Skeletal muscle tissue (tissue), 4 donors: ENCODE measurements around the gene TARBP2. TPM values are rescaled to one million over a fixed set of nuclear protein-coding genes. Genes with fewer than 3 reads are reported as not detected.
"Not testable (repeated sequence)": the region's sequence is repeated elsewhere in the genome, so short reads cannot be mapped to it uniquely, and the experiment has no call there.

ENCODE experiments used
- H3K27ac ChIP-seq: one replicate; pipeline ENCODE4 v1.7.0; 2013; ENCODE audit warnings: mild to moderate bottlenecking, low read depth, low read length, inconsistent platforms
- H3K27me3 ChIP-seq, 3 donors: one replicate each; pipeline ENCODE4 v1.7.0; 2013; ENCODE audit warnings: low read length in 3 of 3; ENCODE audit not compliant: control insufficient read depth in 3 of 3, insufficient read depth in 3 of 3
- H3K36me3 ChIP-seq, 3 donors: one replicate each; pipeline ENCODE4 v1.7.0; 2013; ENCODE audit warnings: low read length in 3 of 3; ENCODE audit not compliant: control insufficient read depth in 3 of 3, insufficient read depth in 3 of 3
- H3K4me1 ChIP-seq, 3 donors: one replicate each; pipeline ENCODE4 v1.7.0; 2013; ENCODE audit warnings: low read length in 3 of 3, mild to moderate bottlenecking in 3 of 3; ENCODE audit not compliant: control insufficient read depth in 3 of 3, insufficient read depth in 3 of 3
- H3K4me3 ChIP-seq, 3 donors: one replicate each; pipeline ENCODE4 v1.7.0; 2013; ENCODE audit warnings: low read length in 3 of 3
- H3K9ac ChIP-seq, 3 donors: one replicate each; pipeline ENCODE4 v1.7.0; 2013; ENCODE audit warnings: low read length in 3 of 3, mild to moderate bottlenecking in 3 of 3, moderate library complexity in 2 of 3, low read depth in 1 of 3
- H3K9me3 ChIP-seq, 3 donors: one replicate each; pipeline ENCODE4 v1.7.0; 2013; ENCODE audit warnings: low read length in 3 of 3; ENCODE audit not compliant: control insufficient read depth in 3 of 3
- total RNA-seq: library from RNA; depleted of rRNA; stranded (reverse); fragments of >200 nt; gene quantifications from one replicate; pipeline ENCODE4 v1.2.3, GENCODE V29; 2014
- donor health status: Osteomylitis.

The TARBP2 gene
- total RNA-seq, 1 donor from 2014 or later: 29.7 TPM

- peaks cover 60 to 89% (median 79%) of the 10 kb centered on the region in 3 donors for H3K36me3 ChIP-seq
- peaks cover 57 to 70% (median 59%) of the 10 kb centered on the region in 3 donors for H3K4me1 ChIP-seq
- no peaks in the 10 kb centered on the region for H3K9me3 ChIP-seq
- no peaks in the 10 kb centered on the region for H3K27me3 ChIP-seq
- H3K27ac ChIP-seq: no peak overlapping the region
- H3K4me3 ChIP-seq: no peak overlapping the region
- H3K9ac ChIP-seq: no peak overlapping the region
Observed at GRCh38 chr12:53472056-53472582, 29.0 kb upstream of the TARBP2 start.

- H3K9me3 ChIP-seq: no peaks in the 10 kb centered on the region
- no peak overlapping the region for H3K9ac ChIP-seq
- peak overlapping the region; percentile 8 for H3K27ac ChIP-seq
- no peaks in the 10 kb centered on the region for H3K27me3 ChIP-seq
- peaks cover 50 to 67% (median 56%) of the 10 kb centered on the region in 3 donors for H3K4me1 ChIP-seq
- no peak overlapping the region for H3K4me3 ChIP-seq
- H3K36me3 ChIP-seq: peaks cover 53 to 82% (median 74%) of the 10 kb centered on the region in 3 donors
Observed at GRCh38 chr12:53474077-53474476, 27.0 kb upstream of the TARBP2 start.

GRCh38 chr12:53474819-53475218 is 26.3 kb upstream of the TARBP2 start:
- no peaks in the 10 kb centered on the region for H3K9me3 ChIP-seq
- H3K9ac ChIP-seq: peak overlapping the region in 1 of 3 donors; percentile 33
- no peaks in the 10 kb centered on the region for H3K27me3 ChIP-seq
- peak overlapping the region; percentile 8 for H3K27ac ChIP-seq
- H3K4me1 ChIP-seq: peaks cover 47 to 67% (median 58%) of the 10 kb centered on the region in 3 donors
- no peak overlapping the region for H3K4me3 ChIP-seq
- H3K36me3 ChIP-seq: peaks cover 50 to 82% (median 75%) of the 10 kb centered on the region in 3 donors

- H3K4me3 ChIP-seq: no peak overlapping the region
- H3K27me3 ChIP-seq: no peaks in the 10 kb centered on the region
- peaks cover 41 to 62% (median 53%) of the 10 kb centered on the region in 3 donors for H3K4me1 ChIP-seq
- peaks cover 50 to 79% (median 72%) of the 10 kb centered on the region in 3 donors for H3K36me3 ChIP-seq
- no peak overlapping the region for H3K27ac ChIP-seq
- H3K9me3 ChIP-seq: no peaks in the 10 kb centered on the region
- no peak overlapping the region for H3K9ac ChIP-seq
Observed at GRCh38 chr12:53476769-53477209, 24.3 kb upstream of the TARBP2 start.

GRCh38 chr12:53478865-53479264 is 22.2 kb upstream of the TARBP2 start:
- H3K36me3 ChIP-seq: peaks cover 53 to 81% (median 79%) of the 10 kb centered on the region in 3 donors
- peaks cover 38 to 50% (median 41%) of the 10 kb centered on the region in 3 donors for H3K4me1 ChIP-seq
- no peaks in the 10 kb centered on the region for H3K27me3 ChIP-seq
- no peaks in the 10 kb centered on the region for H3K9me3 ChIP-seq
- H3K4me3 ChIP-seq: no peak overlapping the region
- H3K27ac ChIP-seq: peak overlapping the region; percentile 26
- no peak overlapping the region for H3K9ac ChIP-seq

- peaks cover 36 to 47% (median 41%) of the 10 kb centered on the region in 3 donors for H3K4me1 ChIP-seq
- H3K27ac ChIP-seq: peak overlapping the region; percentile 26
- no peak overlapping the region for H3K4me3 ChIP-seq
- peaks cover 53 to 79% (median 75%) of the 10 kb centered on the region in 3 donors for H3K36me3 ChIP-seq
- H3K9ac ChIP-seq: no peak overlapping the region
- no peaks in the 10 kb centered on the region for H3K9me3 ChIP-seq
- H3K27me3 ChIP-seq: no peaks in the 10 kb centered on the region
Observed at GRCh38 chr12:53479331-53479730, 21.8 kb upstream of the TARBP2 start.

- Histone ChIP-seq H3K9ac (no peak overlapping the region), H3K27ac (no peak overlapping the region), H3K27me3 (no peaks in the 10 kb centered on the region), H3K4me3 (no peak overlapping the region), H3K4me1 (peaks cover 23 to 37% (median 27%) of the 10 kb centered on the region in 3 donors), H3K36me3 (peaks cover 50 to 74% (median 69%) of the 10 kb centered on the region in 3 donors), H3K9me3 (no peaks in the 10 kb centered on the region)
Observed at GRCh38 chr12:53480491-53481442, 20.3 kb upstream of the TARBP2 start.

GRCh38 chr12:53481458-53481857 is 19.6 kb upstream of the TARBP2 start:
- H3K36me3 ChIP-seq: peaks cover 50 to 74% (median 70%) of the 10 kb centered on the region in 3 donors
- not testable (repeated sequence) for H3K9me3 ChIP-seq, H3K27ac ChIP-seq, H3K9ac ChIP-seq, H3K4me3 ChIP-seq, H3K27me3 ChIP-seq
- H3K4me1 ChIP-seq: peaks cover 20 to 30% (median 20%) of the 10 kb centered on the region in 3 donors

- Histone ChIP-seq H3K9me3 (no peaks in the 10 kb centered on the region), H3K36me3 (peaks cover 50 to 73% (median 69%) of the 10 kb centered on the region in 3 donors), H3K27ac (no peak overlapping the region), H3K4me1 (peaks cover 17 to 27% (median 18%) of the 10 kb centered on the region in 3 donors), H3K9ac (no peak overlapping the region), H3K4me3 (no peak overlapping the region), H3K27me3 (no peaks in the 10 kb centered on the region)
Observed at GRCh38 chr12:53481939-53482586, 19.0 kb upstream of the TARBP2 start.
